Forelimb muscle (tissue), 1 donor: Measurements from ENCODE around the gene PDE6B. TPM values are rescaled to one million over a fixed set of nuclear protein-coding genes. Genes with fewer than 3 reads are reported as not detected.
"Not testable (repeated sequence)": the region's sequence is repeated elsewhere in the genome, so short reads cannot be mapped to it uniquely, and the experiment has no call there.

ENCODE experiments used
- DNase-seq: peaks from one replicate; pipeline ENCODE4 v3.0.0-alpha.2; 2013; ENCODE audit warnings: low read depth
- polyA plus RNA-seq: library from polyadenylated mRNA; unstranded; fragments of 120-200 nt; gene quantifications from one replicate; pipeline ENCODE4 v1.2.1, GENCODE V29; 2013; ENCODE audit not compliant: insufficient read length

PDE6B gene
- polyA plus RNA-seq, 1 donor, result 16.1 TPM

GRCh38 chr4:635851-636627 is 10.7 kb downstream of the PDE6B start:
- DNase-seq, result no peak

DNA sequence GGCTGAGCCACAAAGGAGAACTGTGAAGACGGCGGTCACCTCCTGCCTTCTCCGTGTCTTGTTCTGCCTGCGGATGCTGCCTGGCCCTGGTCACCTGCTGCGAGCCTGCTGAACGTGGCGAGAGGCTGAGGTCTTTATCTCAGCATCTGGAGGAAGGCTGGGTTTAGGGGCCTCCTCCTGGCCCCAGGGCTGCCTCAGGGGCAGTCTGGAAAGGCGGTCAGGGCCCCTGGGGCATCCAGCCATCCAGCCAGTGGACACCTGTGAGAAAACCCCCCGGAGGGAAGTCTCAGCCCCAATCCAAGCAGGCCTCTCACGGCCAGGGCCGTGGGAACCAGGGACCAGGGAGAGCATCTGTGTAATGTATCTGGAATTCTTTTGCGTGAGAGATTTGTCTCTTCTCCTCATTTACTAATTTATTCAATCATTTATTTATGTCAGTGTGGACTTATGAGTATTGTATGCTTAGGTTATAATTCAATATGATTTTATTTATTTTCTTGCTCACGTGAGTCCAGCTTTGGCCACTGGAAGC is 11.3 kb downstream of the PDE6B start:
- no peak for DNase-seq

GRCh38 chr4:637536-638280 is 12.3 kb downstream of the PDE6B start:
- DNase-seq, result no peak

DNA sequence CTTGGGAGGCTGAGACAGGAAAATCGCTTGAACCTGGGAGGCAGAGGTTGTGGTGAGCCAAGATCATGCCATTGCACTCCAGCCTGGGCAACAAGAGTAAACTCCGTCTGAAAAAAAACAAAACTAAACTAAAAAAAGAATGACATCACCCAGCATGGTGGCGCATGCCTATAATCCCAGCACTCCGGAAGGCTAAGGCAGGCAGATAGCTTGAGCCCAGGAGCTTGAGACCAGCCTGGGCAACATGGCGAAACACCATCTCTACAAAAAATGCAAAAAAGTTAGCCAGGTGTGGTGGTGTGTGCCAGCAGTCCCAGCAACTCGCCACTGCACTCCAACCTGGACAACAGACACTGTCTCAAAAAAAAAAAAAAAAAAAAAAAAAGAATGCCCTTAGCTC is 17.0 kb downstream of the PDE6B start:
- DNase-seq, result not testable (repeated sequence)

DNA sequence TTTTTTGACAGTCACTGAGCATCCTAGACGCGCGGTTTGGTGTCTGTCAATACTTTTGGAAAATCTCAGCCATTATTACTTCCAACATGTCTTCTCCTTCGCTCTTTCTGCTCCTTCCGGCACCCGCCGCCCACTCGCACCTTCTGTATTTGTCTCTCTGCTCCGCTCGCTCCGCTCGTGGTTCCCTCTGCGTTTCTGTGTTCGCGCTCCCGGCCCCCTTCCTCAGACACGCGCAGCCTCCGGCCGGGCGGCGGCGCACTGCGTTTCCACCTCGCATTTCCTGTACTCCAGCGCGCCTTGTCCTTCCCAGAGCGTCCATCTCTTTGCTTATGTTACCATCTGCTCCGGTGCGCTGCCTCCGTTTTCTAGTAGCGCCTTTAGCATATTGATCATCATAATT is 21.1 kb downstream of the PDE6B start:
- no peak for DNase-seq

GRCh38 chr4:647481-647880 is 22.1 kb downstream of the PDE6B start:
- no peak for DNase-seq

DNA sequence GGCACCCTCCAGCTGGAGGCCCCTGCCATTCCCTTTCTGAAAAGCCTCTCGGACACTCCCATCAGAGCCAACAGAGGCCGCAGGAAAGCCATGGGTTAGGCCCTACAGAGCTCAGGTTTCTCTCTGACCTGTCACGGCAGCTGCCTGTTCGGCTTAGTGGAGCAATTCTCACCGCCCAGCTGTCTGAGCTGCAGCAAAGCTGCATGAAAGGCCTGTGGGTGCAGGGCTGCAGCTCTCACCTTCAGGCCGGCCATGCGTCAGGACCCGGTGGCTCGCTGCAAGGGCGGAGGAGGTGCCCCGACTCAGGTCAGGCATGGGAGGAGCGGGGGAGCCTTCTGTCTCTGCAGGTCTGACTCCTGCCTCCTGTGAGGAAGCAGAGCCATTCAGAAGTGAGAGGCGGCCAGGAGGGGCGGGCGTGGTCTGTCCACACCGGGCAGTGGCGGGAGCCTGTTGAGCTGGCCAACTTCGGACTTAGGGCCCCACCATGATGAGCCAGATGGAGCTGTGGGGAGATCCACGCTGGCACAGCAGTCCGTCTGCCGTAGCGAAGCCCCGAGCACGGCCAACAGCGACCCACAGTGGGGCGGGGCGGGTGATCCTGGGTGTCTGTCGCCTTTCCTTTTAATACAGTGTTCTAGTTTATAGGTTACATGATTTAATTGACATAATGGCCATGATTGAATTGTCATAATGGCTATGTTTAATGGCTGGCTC is 23.4 kb downstream of the PDE6B start:
- DNase-seq, result no peak

DNA sequence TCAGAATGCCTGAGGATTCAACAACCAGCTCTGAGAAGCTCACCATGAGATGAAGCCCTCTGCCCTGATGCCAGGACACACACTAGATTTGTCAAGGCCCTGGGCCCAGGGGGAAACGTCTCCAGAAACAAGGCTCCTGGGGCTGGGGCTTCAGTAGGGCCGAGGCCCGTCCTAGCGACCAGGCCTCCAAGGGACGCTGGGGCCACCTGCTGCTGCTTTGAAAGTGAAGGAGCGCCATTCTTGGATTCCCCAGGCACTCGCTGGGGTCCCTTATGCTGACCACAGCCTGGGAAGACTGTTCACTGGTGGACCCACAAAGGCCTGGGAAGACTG is 23.9 kb downstream of the PDE6B start:
- no peak for DNase-seq

- no peak for DNase-seq
Measured at GRCh38 chr4:649751-650310, 24.5 kb downstream of the PDE6B start.

- no peak for DNase-seq
Measured at GRCh38 chr4:650461-650860, 25.1 kb downstream of the PDE6B start.

- no peak for DNase-seq
Measured at GRCh38 chr4:650951-651883, 25.8 kb downstream of the PDE6B start.

GRCh38 chr4:651884-652642 is 26.7 kb downstream of the PDE6B start:
- no peak for DNase-seq

DNA sequence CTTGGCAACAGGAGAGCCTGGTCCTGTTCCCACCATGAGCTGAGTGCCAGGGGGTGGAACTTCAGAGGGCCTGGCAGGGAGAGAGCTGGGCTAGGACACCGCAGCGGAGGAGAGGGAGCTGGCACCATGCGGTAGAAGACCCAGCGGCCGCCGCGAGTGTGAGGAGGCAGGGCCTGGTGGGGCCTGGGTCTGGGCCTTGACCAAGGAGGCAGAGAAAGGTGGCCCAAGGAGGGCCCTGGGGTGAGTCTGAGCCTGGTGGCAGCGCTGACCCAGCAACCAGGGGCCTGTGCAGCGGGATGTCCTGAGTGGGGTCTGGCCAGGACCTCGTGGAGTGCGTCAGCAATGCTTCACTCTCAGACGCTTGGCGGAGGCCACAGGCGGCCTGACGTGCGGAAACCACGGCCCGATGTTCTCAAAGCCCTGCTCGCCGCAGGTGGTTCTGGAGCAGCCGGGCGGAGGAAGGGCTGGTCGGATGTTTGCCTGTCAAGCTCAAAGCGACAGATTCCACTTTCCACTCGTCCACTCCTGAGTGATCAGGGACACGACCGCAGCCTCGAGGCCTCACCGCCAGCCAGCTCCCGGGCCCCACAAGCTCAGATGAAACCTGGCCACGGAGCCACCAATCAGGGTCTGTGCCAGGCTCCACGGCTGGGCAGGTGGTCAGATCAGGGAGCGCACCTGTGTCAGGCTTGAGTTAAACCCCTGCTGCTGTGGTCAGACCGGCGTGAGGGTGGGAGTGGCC is 27.9 kb downstream of the PDE6B start:
- DNase-seq, result no peak

DNA sequence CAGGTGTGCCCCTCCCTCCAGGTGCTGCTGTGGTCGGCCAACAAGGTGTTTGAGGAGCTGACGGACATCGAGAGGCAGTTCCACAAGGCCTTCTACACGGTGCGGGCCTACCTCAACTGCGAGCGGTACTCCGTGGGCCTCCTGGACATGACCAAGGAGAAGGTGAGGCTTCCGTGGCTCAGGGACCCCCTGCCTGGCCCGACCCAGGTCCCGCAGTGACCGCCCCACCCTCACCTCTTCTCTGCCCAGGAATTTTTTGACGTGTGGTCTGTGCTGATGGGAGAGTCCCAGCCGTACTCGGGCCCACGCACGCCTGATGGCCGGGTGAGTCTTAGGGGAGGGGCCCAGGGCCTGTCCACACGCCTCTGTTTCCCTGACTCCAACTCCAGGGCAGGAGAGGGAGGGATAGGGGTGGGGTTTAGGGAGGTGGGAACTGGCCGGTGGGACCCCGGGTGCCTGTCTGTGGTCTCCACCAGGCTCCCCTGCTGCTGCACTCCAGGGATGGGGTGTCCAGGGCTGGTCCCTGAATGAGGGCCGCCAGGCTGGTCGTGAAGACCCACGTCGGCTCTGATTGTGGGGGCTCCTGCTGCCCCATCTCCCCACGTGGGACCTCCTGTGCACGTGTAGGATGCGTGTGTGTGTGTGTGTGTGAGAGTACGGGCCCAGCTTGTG is 28.6 kb downstream of the PDE6B start:
- no peak for DNase-seq

DNA sequence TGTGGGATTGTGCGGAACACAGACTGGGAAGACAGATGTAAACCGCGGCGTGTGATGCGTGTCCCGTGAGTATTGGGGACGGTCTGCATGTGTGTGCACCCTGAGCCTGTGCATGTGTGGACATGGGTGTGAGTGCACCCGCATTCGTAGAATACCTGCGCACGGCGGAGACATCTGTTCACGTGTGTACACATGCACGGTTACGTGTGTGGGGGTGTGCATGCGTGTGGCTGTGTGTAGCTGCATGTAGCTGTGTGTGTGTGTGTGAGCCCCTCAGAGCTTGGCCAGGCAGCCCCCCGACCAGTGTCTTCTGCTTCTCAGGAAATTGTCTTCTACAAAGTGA is 29.1 kb downstream of the PDE6B start:
- DNase-seq, result no peak

- DNase-seq, result no peak
Measured at GRCh38 chr4:654871-655463, 29.6 kb downstream of the PDE6B start.

GRCh38 chr4:655464-656151 is 30.2 kb downstream of the PDE6B start:
- DNase-seq, result no peak
